Psoas muscle (tissue), 8 donors: Measurements from ENCODE around the gene FLYWCH1. TPM values are rescaled to one million over a fixed set of nuclear protein-coding genes. Genes with fewer than 3 reads are reported as not detected.
"Not testable (repeated sequence)": the region's sequence is repeated elsewhere in the genome, so short reads cannot be mapped to it uniquely, and the experiment has no call there.

Experiments used
- ATAC-seq, 4 donors: fragments of 200-7000 bp; cut with Tn5 transposase; one replicate each; pipeline ENCODE4 v1.9.1; 2020; ENCODE audit warnings: moderate library complexity in 3 of 4, mild to moderate bottlenecking in 2 of 4
- DNase-seq, 2 donors: peaks; one replicate each; pipeline ENCODE4 v3.0.0-alpha.2; 2020
- H3K27ac ChIP-seq: fragments of 200-600 bp; one replicate; pipeline ENCODE4 v1.8.0; 2022
- H3K27me3 ChIP-seq, 3 donors: fragments of 200-600 bp in 1 of 3; one replicate each; pipeline versions ENCODE4 v1.6.1 to v1.8.0; 2013 to 2022; ENCODE audit warnings: low read length in 2 of 3, mild to moderate bottlenecking in 2 of 3, moderate library complexity in 1 of 3; ENCODE audit not compliant: insufficient read depth in 3 of 3
- H3K36me3 ChIP-seq, 2 donors: fragments of 200-600 bp in 1 of 2; one replicate each; pipeline versions ENCODE4 v1.6.1 to v1.8.0; 2013 to 2022; ENCODE audit warnings: low read depth in 1 of 2, mild to moderate bottlenecking in 1 of 2, moderate library complexity in 1 of 2; ENCODE audit not compliant: insufficient read depth in 1 of 2
- H3K4me1 ChIP-seq: fragments of 200-600 bp; one replicate; pipeline ENCODE4 v1.8.0; 2022
- H3K4me3 ChIP-seq: fragments of 200-600 bp; one replicate; pipeline ENCODE4 v1.8.0; 2022; ENCODE audit warnings: mild to moderate bottlenecking
- H3K9me3 ChIP-seq: fragments of 200-600 bp; one replicate; pipeline ENCODE4 v1.8.0; 2022
- WGBS, 3 donors: extraction: QIAGEN DNeasy Blood & Tissue Kit; methylation state at CpG; one replicate each; pipeline versions ENCODE4 v1.1.6 to v1.1.7; 2013; 5-methylcytosine and 5-hydroxymethylcytosine counted together
- intact Hi-C, 2 donors: fragments of 100-400 bp; cut with DNase I; formaldehyde crosslinking; loops; one replicate each; pipeline versions ENCODE4 v1.11.0 to v1.14.2; 2022
- polyA plus RNA-seq, 3 donors: library from polyadenylated mRNA; stranded (reverse); fragments of 200-250 nt; gene quantifications; one replicate each; pipeline ENCODE4 v1.2.3, GENCODE V29; 2013
- total RNA-seq, 4 donors: library from RNA; stranded (reverse); fragmentation: NEBNext Ultra II Directional in 2 of 4; extraction: Animal tissue kit (Norgen Biotek cat#: 25700) in 2 of 4; gene quantifications; one replicate each; pipeline versions ENCODE4 v1.2.1 to v1.2.4, GENCODE V29; 2021 to 2023
- TF ChIP-seq, protein P1 (sequence below): fragments of 200-600 bp; IDR thresholded peaks from one replicate; pipeline ENCODE4 v1.8.0; 2022; ENCODE audit warnings: antibody characterized with exemption
- donor health status: healthy with polysubstance abuse.
- donor health status: DM: no; HTN: no; CAD: no; lungs with moderate emphysema.
- donor health status: Bipolar disorder and iron deficiency.
- donor health status: healthy.
- donor health status: DM: yes; HTN: yes; CAD: no.
- donor health status: DM: no; HTN: no; CAD: no.
- donor health status: DM: no; HTN: no; CAD: no.
- donor health status: DM: yes; HTN: yes; CAD: no.

The FLYWCH1 gene
- total and polyA plus RNA-seq, 7 donors: 21.2 to 65.2 (median 38.2) TPM

DNA sequence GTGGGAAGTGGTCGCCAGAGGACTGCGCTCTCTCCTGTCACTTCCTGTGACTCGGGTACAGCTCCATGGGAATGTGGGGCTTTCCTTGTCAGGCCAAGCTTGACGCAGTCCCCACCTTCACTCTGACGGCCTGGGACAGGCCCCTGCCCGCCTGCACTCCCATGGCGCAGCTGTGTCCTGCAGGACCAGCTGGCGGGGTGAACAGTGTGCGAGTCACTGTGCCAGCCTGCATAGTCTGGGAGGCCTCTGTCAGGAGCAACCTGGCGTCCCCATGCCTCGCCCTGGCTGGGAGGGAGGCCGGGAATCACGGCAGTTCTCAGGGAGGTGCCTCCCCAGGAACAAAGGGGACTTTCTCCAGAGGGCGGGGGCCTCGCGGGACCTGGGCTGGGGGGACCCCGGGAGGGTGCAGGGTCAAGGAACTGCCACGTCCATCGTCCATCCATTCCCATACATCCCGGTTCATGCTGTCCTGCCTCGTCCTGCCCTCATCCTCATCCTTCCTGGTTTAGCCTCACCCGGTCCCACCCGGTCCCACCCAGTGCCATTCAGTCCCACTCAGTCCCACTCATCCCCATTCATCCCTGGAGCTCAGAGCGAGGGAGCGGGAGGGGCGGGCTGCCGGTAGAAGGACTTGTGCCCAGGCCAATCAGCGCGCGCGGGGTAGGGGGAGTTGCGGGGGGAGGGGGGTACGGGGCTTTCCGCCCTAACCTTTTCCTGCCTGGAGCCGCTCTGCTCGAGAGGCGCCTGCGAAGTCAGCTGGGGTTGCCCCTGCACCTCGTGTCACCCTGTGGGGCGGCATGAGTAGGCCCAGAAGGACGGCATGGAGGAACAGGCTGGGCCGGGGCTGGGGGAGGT is 13.4 kb downstream of the FLYWCH1 start:
- Histone ChIP-seq H3K9me3 (no peaks in the 10 kb centered on the region), H3K27me3 (no peaks in the 10 kb centered on the region), H3K4me3 (no peak overlapping the region), H3K36me3 (peaks cover 0 to 49% of the 10 kb centered on the region in 2 donors), H3K4me1 (peaks cover 6% of the 10 kb centered on the region), H3K27ac (no peak overlapping the region)
- WGBS, 3 donors: 72 to 79% (median 76%) methylated on average over 33 to 42 of the region's 42 CpGs
- intact Hi-C loops: no loop called here
- DNase-seq: no peak
- ATAC-seq: no peak
- TF ChIP-seq, protein P1, sequence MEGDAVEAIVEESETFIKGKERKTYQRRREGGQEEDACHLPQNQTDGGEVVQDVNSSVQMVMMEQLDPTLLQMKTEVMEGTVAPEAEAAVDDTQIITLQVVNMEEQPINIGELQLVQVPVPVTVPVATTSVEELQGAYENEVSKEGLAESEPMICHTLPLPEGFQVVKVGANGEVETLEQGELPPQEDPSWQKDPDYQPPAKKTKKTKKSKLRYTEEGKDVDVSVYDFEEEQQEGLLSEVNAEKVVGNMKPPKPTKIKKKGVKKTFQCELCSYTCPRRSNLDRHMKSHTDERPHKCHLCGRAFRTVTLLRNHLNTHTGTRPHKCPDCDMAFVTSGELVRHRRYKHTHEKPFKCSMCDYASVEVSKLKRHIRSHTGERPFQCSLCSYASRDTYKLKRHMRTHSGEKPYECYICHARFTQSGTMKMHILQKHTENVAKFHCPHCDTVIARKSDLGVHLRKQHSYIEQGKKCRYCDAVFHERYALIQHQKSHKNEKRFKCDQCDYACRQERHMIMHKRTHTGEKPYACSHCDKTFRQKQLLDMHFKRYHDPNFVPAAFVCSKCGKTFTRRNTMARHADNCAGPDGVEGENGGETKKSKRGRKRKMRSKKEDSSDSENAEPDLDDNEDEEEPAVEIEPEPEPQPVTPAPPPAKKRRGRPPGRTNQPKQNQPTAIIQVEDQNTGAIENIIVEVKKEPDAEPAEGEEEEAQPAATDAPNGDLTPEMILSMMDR: no peak

DNA sequence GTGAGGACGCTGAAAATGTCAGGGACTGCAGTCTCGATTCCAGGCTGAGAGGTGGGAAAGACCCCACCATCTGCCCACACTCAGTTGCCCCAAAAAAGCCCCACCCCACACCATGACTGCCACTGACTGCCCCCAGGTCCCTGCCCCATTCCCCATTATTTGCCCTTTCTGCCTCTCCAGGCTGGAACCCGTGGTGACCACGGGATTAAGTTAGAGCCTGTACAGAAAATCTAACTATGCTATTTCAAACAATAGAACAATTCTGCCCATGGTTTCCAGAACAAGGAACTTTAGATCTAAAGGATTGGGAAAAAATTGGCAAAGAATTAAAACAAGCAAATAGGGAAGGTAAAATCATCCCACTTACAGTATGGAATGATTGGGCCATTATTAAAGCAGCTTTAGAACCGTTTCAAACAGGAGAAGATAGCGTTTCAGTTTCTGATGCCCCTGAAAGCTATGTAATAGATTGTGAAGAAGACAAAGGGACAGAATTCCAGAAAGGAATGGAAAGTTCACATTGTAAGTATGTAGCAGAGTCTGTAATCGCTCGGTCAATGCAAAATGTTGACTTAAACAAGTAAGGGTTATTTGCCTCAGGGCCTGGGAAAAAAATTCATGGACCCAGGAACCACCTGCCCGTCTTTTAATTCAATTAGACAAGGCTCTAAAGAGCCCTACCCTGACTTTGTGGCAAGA is 14.4 kb downstream of the FLYWCH1 start:
- Histone ChIP-seq H3K4me1 (peaks cover 6% of the 10 kb centered on the region), H3K36me3 (peaks cover 0 to 51% of the 10 kb centered on the region in 2 donors), H3K4me3 (no peak overlapping the region), H3K27ac (no peak overlapping the region), H3K27me3 (no peaks in the 10 kb centered on the region), H3K9me3 (no peaks in the 10 kb centered on the region)
- intact Hi-C loops: no loop called here
- ATAC-seq (no peak), DNase-seq (no peak)
- WGBS, 3 donors: 57 to 63% (median 63%) methylated on average over 8 to 9 of the region's 9 CpGs
- TF ChIP-seq, protein P1: no peak

DNA sequence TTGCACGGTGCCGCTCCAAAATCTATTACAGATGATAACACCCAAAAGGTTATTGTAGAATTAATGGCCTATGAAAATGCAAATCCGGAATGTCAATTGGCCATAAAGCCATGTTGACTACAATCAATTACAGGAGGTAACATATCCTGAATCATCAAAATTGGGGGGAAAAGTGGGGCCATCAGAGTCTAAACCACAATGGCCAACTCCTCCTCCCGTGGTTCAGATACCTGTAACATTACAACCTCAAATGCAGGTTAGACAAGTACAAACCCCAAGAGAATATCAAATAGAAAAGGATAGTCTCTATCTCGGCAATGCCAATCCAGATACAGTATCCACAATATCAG is 14.9 kb downstream of the FLYWCH1 start:
- H3K27me3 ChIP-seq: no peaks in the 10 kb centered on the region
- 54 to 68% (median 55%) methylated on average over 5 of the region's 5 CpGs for WGBS, 3 donors
- intact Hi-C loops: no loop called here
- TF ChIP-seq, protein P1: no peak
- no peaks in the 10 kb centered on the region for H3K9me3 ChIP-seq
- no peak overlapping the region for H3K27ac ChIP-seq
- ATAC-seq (no peak), DNase-seq (no peak)
- peak overlapping the region; percentile 36 for H3K4me3 ChIP-seq
- peaks cover 6% of the 10 kb centered on the region for H3K4me1 ChIP-seq
- H3K36me3 ChIP-seq: peaks cover 0 to 52% of the 10 kb centered on the region in 2 donors

DNA sequence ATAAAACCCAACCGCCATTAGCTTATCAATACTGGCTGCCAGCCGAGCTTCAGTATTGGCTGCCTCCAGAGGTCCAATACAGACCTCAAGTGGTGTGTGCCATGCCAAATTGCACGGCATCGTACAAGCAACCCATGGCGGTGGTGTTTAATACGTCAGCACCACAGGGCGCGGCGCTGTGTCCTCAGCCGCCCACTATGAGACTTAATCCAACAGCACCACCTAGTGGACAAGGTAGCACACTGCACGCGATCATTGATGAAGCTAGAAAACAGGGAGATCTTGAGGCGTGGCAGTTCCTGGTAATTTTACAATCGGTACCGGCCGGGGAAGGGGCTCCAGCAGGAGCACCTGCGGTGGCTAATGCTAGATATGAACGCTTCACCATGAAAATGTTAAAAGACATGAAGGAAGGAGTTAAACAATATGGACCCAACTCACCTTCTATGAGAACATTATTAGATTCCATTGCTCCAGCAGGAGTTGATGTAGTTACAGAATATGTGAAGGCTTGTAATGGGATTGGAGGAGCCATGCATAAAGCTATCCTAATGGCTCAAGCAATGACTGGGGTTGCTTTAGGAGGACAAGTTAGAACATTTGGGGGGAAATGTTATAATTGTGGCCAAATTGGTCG is 15.4 kb downstream of the FLYWCH1 start:
- Histone ChIP-seq H3K9me3 (no peaks in the 10 kb centered on the region), H3K27ac (no peak overlapping the region), H3K4me3 (peak overlapping the region; percentile 36), H3K27me3 (no peaks in the 10 kb centered on the region), H3K4me1 (peaks cover 6% of the 10 kb centered on the region), H3K36me3 (peaks cover 0 to 47% of the 10 kb centered on the region in 2 donors)
- intact Hi-C loops: no loop called here
- peak; percentile 90 to 97 (median 94) for ATAC-seq
- peak; percentile 84 to 91 for DNase-seq
- WGBS, 3 donors: 5 to 9% (median 6%) methylated on average over 19 of the region's 19 CpGs
- TF ChIP-seq, protein P1: peak; percentile 98

DNA sequence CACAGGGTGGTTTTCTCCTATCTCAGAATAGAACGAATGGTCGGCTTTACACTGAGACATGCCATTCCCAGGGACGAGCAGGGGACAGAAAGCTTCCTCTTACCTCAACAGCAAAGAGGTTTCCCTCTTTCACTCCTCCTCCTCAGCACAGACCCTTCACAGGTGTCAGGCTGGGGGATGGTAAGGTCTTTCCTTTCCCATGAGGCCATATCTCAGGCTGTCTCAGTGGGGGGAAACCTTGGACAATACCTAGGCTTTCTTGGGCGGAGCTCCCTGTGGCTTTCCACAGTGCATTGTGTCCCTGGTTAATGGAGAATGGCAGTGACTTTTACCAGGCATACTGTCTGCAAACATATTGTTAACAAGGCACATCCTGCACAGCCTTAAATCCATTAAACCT is 16.4 kb downstream of the FLYWCH1 start:
- H3K4me1 ChIP-seq, H3K27ac ChIP-seq, DNase-seq, H3K4me3 ChIP-seq, H3K9me3 ChIP-seq, intact Hi-C loops, ATAC-seq, H3K27me3 ChIP-seq: not testable (repeated sequence)
- 77 to 84% (median 78%) methylated on average over 4 of the region's 4 CpGs for WGBS, 3 donors
- peaks cover 0 to 48% of the 10 kb centered on the region in 2 donors for H3K36me3 ChIP-seq
